Keratinocyte (primary cell): ENCODE measurements around the gene ABLIM2. TPM values are rescaled to one million over a fixed set of nuclear protein-coding genes. Genes with fewer than 3 reads are reported as not detected.

Source experiments
- DNase-seq: peaks from one replicate; pipeline ENCODE4 v3.0.0-alpha.2; 2011; ENCODE audit warnings: low read depth, missing footprints, low spot score
- FAIRE-seq: peaks from 2 replicates; lab custom pipeline; 2011; peaks lifted over from hg19 to GRCh38; lab: Jason Lieb, UNC
- H2AFZ ChIP-seq: 2 replicates; pipeline ENCODE4 v1.6.0; 2012; ENCODE audit warnings: low read length, control low read depth, inconsistent platforms; ENCODE audit not compliant: control insufficient read depth
- H3K27ac ChIP-seq: 2 replicates; pipeline ENCODE4 v1.5.1; 2011; ENCODE audit warnings: low read length; ENCODE audit not compliant: control insufficient read depth, insufficient read depth
- H3K27me3 ChIP-seq: 3 replicates; pipeline ENCODE4 v1.6.0; 2011; ENCODE audit warnings: low read length; ENCODE audit not compliant: control insufficient read depth, insufficient read depth; ENCODE audit errors: extremely low read depth
- H3K36me3 ChIP-seq, 2 experiments: 2 replicates in 1 of 2; 3 replicates in 1 of 2; pipeline ENCODE4 v1.5.1; 2011; ENCODE audit warnings: low read length in 2 of 2, mild to moderate bottlenecking in 1 of 2; ENCODE audit not compliant: control insufficient read depth in 2 of 2, insufficient read depth in 2 of 2; ENCODE audit errors: extremely low read depth in 1 of 2
- H3K4me1 ChIP-seq: 3 replicates; pipeline ENCODE4 v1.5.1; 2011; ENCODE audit warnings: low read length; ENCODE audit not compliant: control insufficient read depth, insufficient read depth; ENCODE audit errors: extremely low read depth
- H3K4me2 ChIP-seq: 3 replicates; pipeline ENCODE4 v1.6.0; 2011; ENCODE audit warnings: low read depth, low read length; ENCODE audit not compliant: control insufficient read depth, insufficient read depth; ENCODE audit errors: extremely low read depth
- H3K4me3 ChIP-seq, 3 experiments: fragments of 200-600 bp in 1 of 3; sonication (generic) in 1 of 3; 2 replicates in 2 of 3; 3 replicates in 1 of 3; pipeline ENCODE4 v1.5.1; 2011 to 2016; ENCODE audit warnings: low read length in 3 of 3, mild to moderate bottlenecking in 3 of 3, control low read depth in 2 of 3, inconsistent platforms in 1 of 3, low read depth in 1 of 3, mixed read lengths in 1 of 3, mixed run types in 1 of 3, moderate library complexity in 1 of 3; ENCODE audit not compliant: control insufficient read depth in 2 of 3, insufficient read depth in 2 of 3; ENCODE audit errors: extremely low read depth in 1 of 3
- H3K79me2 ChIP-seq: 2 replicates; pipeline ENCODE4 v1.6.0; 2012; ENCODE audit warnings: low read length; ENCODE audit not compliant: control insufficient read depth, insufficient read depth
- H3K9ac ChIP-seq: 3 replicates; pipeline ENCODE4 v1.6.0; 2011; ENCODE audit warnings: low read length; ENCODE audit not compliant: control insufficient read depth, insufficient read depth; ENCODE audit errors: extremely low read depth
- H3K9me1 ChIP-seq: 3 replicates; pipeline ENCODE4 v1.6.0; 2011; ENCODE audit warnings: low read length; ENCODE audit not compliant: control insufficient read depth, insufficient read depth; ENCODE audit errors: extremely low read depth
- H3K9me3 ChIP-seq: 2 replicates; pipeline ENCODE4 v1.5.1; 2012; ENCODE audit warnings: low read depth, low read length; ENCODE audit not compliant: control insufficient read depth
- H4K20me1 ChIP-seq: 3 replicates; pipeline ENCODE4 v1.6.0; 2011; ENCODE audit warnings: low read length; ENCODE audit not compliant: control insufficient read depth, insufficient read depth; ENCODE audit errors: extremely low read depth
- CTCF ChIP-seq, 3 experiments: IDR thresholded peaks in 1 of 3; conservative IDR thresholded peaks in 1 of 3; optimal IDR thresholded peaks in 1 of 3; 2 replicates in 2 of 3; 3 replicates in 1 of 3; pipeline versions ENCODE3 to v1.5.1; 2011; ENCODE audit warnings: low read length in 3 of 3, mild to moderate bottlenecking in 3 of 3, moderate library complexity in 2 of 3, control low read depth in 1 of 3, inconsistent platforms in 1 of 3; ENCODE audit not compliant: insufficient read depth in 2 of 3; ENCODE audit errors: extremely low read depth in 1 of 3
- EZH2 ChIP-seq: IDR thresholded peaks from one replicate; pipeline ENCODE4 v1.6.1; 2012; ENCODE audit warnings: inconsistent platforms, mild to moderate bottlenecking, low read length, moderate library complexity
- dilution Hi-C: fragments of 300-500 bp; cut with MboI; formaldehyde crosslinking; loops from one replicate; pipeline ENCODE4 v1.7.0; 2020; ENCODE audit warnings: low sequenced_read_pairs; ENCODE audit not compliant: extremely low pct_ligation_motif_present
- polyA plus RNA-seq, 5 experiments: library from polyadenylated mRNA; depleted of rRNA in 3 of 5; stranded (reverse) in 3 of 5; stranded (forward) in 1 of 5; unstranded in 1 of 5; fragments of >200 nt; gene quantifications; 1 replicate in 1 of 5; 2 replicates in 3 of 5; 3 replicates in 1 of 5; pipeline versions ENCODE4 v1.2.1 to v1.2.3, GENCODE V29; 2011 to 2012; ENCODE audit warnings: missing spikeins in 2 of 5, low read depth in 1 of 5, low replicate concordance in 1 of 5

The ABLIM2 gene
- polyA plus RNA-seq, 1 donor (not counting 4 experiments of a cell fraction or from before 2014, with no cell fraction given): 0.94 TPM

DNA sequence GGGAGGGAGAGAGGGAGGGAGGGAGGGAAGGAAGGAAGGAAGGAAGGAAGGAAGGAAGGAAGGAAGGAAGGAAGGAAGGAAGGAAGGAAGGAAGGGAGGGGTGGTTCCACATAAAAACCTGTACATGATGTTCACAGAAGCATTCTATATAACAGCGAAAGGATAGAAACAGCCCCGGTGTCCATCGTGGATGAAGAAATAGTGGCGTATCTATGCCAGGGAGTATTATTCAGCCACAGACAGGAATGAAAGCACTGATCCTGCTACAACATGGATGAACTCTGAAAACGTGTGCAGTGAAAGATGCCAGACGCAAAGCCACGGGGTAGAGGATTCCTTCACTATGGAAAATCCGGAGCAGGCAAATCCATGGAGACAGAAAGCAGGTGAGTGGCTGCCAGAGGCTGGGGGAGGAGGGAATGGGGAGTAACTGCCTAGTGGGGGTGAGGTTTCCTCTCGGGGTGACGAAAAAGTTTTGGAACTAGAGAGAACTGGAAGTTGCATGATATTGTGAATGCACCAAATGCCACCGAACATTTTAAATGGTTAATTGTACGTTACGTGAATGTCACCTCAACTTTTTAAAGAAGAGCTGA, 92.2 kb downstream of the ABLIM2 start:
- FAIRE-seq (no peak), DNase-seq (no peak)
- Histone ChIP-seq H3K27ac (no peak overlapping the region), H3K27me3 (peaks cover 24% of the 10 kb centered on the region), H4K20me1 (no peaks in the 10 kb centered on the region), H3K4me1 (no peaks in the 10 kb centered on the region), H3K9me1 (no peaks in the 10 kb centered on the region), H3K36me3 (no peaks in the 10 kb centered on the region), H3K9ac (no peak overlapping the region), H3K4me3 (no peak overlapping the region), H2AFZ (no peak overlapping the region), H3K79me2 (no peaks in the 10 kb centered on the region), H3K9me3 (peaks cover 14% of the 10 kb centered on the region), H3K4me2 (no peak overlapping the region)
- dilution Hi-C loops: no loop called here
- TF ChIP-seq EZH2 (no peak), CTCF (optimal IDR thresholded peaks at IDR 0.05 in 1 of 3, IDR thresholded peaks at IDR 0.05 in 1 of 3, conservative IDR thresholded peaks at IDR 0.05 in 1 of 3; ENCODE audit: extremely low read depth in 1 of 3, insufficient read depth in 2 of 3, low read length in 3 of 3) (no peak)

DNA sequence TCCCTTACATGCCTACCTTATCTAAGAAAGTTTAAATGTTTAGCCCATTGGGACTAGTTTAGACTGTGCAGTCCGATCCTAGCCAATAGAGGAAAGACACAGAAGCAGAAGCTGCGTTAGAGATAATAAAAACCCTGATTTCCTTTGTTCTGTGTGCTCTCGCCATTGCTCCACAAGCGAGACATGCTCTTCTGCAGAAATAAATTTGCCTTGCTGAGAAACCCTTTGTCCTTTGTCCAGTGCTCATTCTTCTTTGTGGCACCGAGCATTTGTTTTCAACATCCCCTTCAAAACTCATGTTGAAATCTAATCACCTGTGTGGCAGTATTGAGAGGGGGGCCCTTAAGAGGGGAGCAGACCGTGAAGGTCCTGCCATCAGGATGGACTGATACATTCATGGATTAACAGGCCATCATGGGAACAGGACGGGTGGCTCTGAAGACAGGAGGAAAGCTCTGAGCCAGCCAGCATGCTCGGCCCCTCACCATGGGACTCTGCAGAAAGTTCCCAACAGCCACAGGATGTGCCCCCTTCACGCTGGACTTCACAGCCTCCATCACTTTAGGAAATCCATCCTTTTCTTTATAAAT, 94.5 kb downstream of the ABLIM2 start:
- no peaks in the 10 kb centered on the region for H3K4me1 ChIP-seq
- FAIRE-seq (no peak), DNase-seq (no peak)
- no peak overlapping the region for H3K4me3 ChIP-seq
- dilution Hi-C loops: no loop called here
- peaks cover 14% of the 10 kb centered on the region for H3K9me3 ChIP-seq
- H3K27me3 ChIP-seq: peaks cover 1% of the 10 kb centered on the region
- no peaks in the 10 kb centered on the region for H4K20me1 ChIP-seq
- H3K36me3 ChIP-seq: no peaks in the 10 kb centered on the region
- H3K4me2 ChIP-seq: no peak overlapping the region
- H3K9me1 ChIP-seq: no peaks in the 10 kb centered on the region
- H2AFZ ChIP-seq: no peak overlapping the region
- H3K27ac ChIP-seq: no peak overlapping the region
- no peak overlapping the region for H3K9ac ChIP-seq
- H3K79me2 ChIP-seq: no peaks in the 10 kb centered on the region
- no peak for TF ChIP-seq EZH2
- no peak for TF ChIP-seq CTCF (optimal IDR thresholded peaks at IDR 0.05 in 1 of 3, IDR thresholded peaks at IDR 0.05 in 1 of 3, conservative IDR thresholded peaks at IDR 0.05 in 1 of 3; ENCODE audit: extremely low read depth in 1 of 3, insufficient read depth in 2 of 3, low read length in 3 of 3)
